ENCODE data around the gene BCO1. TPM values are rescaled to one million over a fixed set of nuclear protein-coding genes. Genes with fewer than 3 reads are reported as not detected.

Gene BCO1
- total RNA-seq, 4 donors from 2014 or later = 0.11 to 0.42 (median 0.17) TPM; not detected in 1

DNA sequence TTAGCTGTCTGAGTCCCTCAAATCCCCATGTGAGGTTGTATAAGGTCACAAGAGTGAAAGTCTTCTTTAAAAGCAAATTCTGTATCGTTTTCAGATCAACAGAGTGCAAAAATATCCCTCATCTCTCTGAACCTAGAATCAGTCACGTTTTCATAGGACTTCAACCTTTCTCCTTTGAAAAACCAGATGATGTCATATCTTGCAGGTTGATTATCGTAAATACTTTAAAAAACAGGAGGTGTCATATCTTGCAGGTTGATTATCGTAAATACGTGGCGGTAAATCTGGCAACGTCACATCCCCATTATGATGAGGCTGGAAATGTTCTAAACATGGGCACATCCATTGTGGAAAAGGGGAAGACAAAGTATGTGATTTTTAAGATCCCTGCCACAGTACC lies 25.9 kb downstream of the BCO1 start:
- DNase-seq (ENCODE audit: extremely low spot score) = no peak
- Histone ChIP-seq H3K9me3 (no peaks in the 10 kb centered on the region), H3K36me3 (no peaks in the 10 kb centered on the region), H3K27ac (replicated peaks in 1 of 4) (peak overlapping the region in 3 of 4 donors; percentile 27 to 40 (median 35)), H3K27me3 (no peaks in the 10 kb centered on the region), H3K4me3 (no peak overlapping the region), H3K4me1 (peaks cover 19 to 38% (median 29%) of the 10 kb centered on the region in 4 donors)
- TF ChIP-seq POLR2AphosphoS5 (IDR thresholded peaks at IDR 0.05) (no peak), POLR2A (IDR thresholded peaks at IDR 0.05; ENCODE audit: low read depth) (no peak), EP300 (IDR thresholded peaks at IDR 0.05) (no peak)
- TF ChIP-seq, protein P1, sequence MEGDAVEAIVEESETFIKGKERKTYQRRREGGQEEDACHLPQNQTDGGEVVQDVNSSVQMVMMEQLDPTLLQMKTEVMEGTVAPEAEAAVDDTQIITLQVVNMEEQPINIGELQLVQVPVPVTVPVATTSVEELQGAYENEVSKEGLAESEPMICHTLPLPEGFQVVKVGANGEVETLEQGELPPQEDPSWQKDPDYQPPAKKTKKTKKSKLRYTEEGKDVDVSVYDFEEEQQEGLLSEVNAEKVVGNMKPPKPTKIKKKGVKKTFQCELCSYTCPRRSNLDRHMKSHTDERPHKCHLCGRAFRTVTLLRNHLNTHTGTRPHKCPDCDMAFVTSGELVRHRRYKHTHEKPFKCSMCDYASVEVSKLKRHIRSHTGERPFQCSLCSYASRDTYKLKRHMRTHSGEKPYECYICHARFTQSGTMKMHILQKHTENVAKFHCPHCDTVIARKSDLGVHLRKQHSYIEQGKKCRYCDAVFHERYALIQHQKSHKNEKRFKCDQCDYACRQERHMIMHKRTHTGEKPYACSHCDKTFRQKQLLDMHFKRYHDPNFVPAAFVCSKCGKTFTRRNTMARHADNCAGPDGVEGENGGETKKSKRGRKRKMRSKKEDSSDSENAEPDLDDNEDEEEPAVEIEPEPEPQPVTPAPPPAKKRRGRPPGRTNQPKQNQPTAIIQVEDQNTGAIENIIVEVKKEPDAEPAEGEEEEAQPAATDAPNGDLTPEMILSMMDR (IDR thresholded peaks at IDR 0.05) = no peak
- WGBS = 79% methylated on average over 7 of the region's 7 CpGs
- intact Hi-C loops (cut with DNase I) = loop anchor here (5.0 kb wide), 1 partner anchor 53 kb away; no protein-coding TSS in a partner anchor

DNA sequence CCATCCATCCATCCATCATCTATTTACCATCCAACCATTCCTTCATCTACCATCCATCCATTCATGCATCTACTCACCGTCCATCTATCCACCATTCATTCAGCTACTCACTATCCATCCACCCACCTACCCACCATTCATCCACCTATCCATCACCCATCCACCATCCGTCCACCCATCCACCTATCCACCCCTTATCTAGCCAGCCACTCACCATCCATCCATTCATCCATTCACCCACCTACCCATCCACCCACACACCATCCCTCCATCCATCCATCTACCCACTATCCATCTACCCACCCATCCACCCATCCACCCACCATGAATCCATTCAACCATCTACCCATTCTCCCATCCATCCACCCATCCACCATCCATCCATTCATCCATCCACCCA lies 26.6 kb downstream of the BCO1 start:
- no peaks in the 10 kb centered on the region for H3K36me3 ChIP-seq
- WGBS = 93% methylated on average over 2 of the region's 2 CpGs
- H3K4me1 ChIP-seq = peaks cover 19 to 38% (median 29%) of the 10 kb centered on the region in 4 donors
- TF ChIP-seq POLR2AphosphoS5 (IDR thresholded peaks at IDR 0.05) = no peak
- TF ChIP-seq, protein P1 (IDR thresholded peaks at IDR 0.05) = no peak
- TF ChIP-seq EP300 (IDR thresholded peaks at IDR 0.05) = no peak
- TF ChIP-seq POLR2A (IDR thresholded peaks at IDR 0.05; ENCODE audit: low read depth) = no peak
- intact Hi-C loops (cut with DNase I) = no loop called here
- H3K27ac ChIP-seq (replicated peaks in 1 of 4) = no peak overlapping the region
- H3K27me3 ChIP-seq = no peaks in the 10 kb centered on the region
- H3K9me3 ChIP-seq = no peaks in the 10 kb centered on the region
- H3K4me3 ChIP-seq = no peak overlapping the region
- DNase-seq (ENCODE audit: extremely low spot score) = no peak

DNA sequence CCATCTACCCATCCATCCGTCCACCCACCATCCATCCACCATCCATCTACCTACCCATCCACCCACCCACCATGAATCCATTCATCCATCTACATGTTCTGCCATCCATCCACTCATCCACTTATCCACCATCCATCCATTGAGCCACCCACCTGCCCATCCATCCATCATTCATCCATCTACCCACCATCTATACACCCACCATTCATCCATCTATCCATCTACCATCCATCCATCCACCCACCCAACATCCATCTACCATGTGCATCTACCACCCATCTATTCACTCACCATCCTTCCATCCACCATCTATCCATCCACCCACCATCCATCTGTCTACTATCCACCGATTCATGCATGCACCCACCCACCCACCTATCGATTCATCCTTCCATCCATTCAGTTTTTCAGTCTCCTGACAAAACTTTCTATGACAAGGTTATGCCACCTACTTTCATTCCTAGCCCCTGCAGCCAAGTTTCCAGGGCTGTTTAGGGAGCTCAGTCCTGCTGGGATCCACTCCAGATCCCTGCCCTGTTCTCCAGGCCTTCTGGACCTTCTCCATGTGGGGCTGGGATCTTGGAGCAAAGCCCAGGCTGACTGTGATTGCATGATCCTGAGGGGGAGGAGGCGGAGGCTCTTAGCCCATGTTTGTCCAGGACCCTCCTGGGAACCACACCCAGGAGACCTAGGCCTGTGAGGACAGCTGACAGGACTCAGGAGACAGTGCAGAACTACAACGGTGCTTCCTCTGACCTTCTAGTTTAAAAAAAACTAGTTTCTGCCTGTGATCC lies 27.4 kb downstream of the BCO1 start:
- no peaks in the 10 kb centered on the region for H3K27me3 ChIP-seq
- 64% methylated on average over 3 of the region's 5 CpGs for WGBS
- no peak overlapping the region for H3K4me3 ChIP-seq
- intact Hi-C loops (cut with DNase I) = no loop called here
- H3K27ac ChIP-seq (replicated peaks in 1 of 4) = peak overlapping the region in 1 of 4 donors; percentile 3
- no peaks in the 10 kb centered on the region for H3K9me3 ChIP-seq
- DNase-seq (ENCODE audit: extremely low spot score) = no peak
- H3K36me3 ChIP-seq = no peaks in the 10 kb centered on the region
- peaks cover 19 to 38% (median 29%) of the 10 kb centered on the region in 4 donors for H3K4me1 ChIP-seq
- peak; percentile 47 to 66 for TF ChIP-seq POLR2AphosphoS5 (IDR thresholded peaks at IDR 0.05)
- TF ChIP-seq, protein P1 (IDR thresholded peaks at IDR 0.05) = no peak
- TF ChIP-seq EP300 (IDR thresholded peaks at IDR 0.05) = no peak
- TF ChIP-seq POLR2A (IDR thresholded peaks at IDR 0.05; ENCODE audit: low read depth) = no peak

DNA sequence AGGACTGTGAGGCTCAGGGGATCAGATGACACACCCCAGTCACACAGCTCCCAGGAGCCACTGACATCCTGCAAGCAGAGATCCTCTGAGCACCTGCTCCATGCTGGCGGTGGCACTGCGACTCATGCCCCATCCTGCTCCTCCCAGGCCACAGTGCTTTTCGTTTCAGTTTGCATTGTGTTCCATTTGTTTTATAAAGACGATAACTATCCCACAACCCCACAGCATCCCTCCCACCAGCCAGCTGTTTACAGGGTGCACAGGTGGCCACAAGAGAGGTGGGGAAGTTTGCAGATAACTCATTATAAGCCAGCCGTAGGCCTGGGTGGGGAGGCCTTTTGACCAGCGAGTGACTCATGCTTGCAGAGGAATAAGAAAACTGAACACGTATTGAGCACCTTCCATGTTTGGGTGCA lies 28.2 kb downstream of the BCO1 start:
- no peak overlapping the region for H3K4me3 ChIP-seq
- DNase-seq (ENCODE audit: extremely low spot score) = no peak
- H3K36me3 ChIP-seq = no peaks in the 10 kb centered on the region
- intact Hi-C loops (cut with DNase I) = no loop called here
- H3K4me1 ChIP-seq = peaks cover 19 to 38% (median 29%) of the 10 kb centered on the region in 4 donors
- no peaks in the 10 kb centered on the region for H3K9me3 ChIP-seq
- 72% methylated on average over 6 of the region's 7 CpGs for WGBS
- no peaks in the 10 kb centered on the region for H3K27me3 ChIP-seq
- H3K27ac ChIP-seq (replicated peaks in 1 of 4) = no peak overlapping the region
- TF ChIP-seq POLR2A (IDR thresholded peaks at IDR 0.05; ENCODE audit: low read depth) (no peak), EP300 (IDR thresholded peaks at IDR 0.05) (no peak), POLR2AphosphoS5 (IDR thresholded peaks at IDR 0.05) (no peak)
- TF ChIP-seq, protein P1 (IDR thresholded peaks at IDR 0.05) = no peak
